Left renal cortex interstitium (tissue), 4 donors: ENCODE measurements around the gene USP40. TPM values are rescaled to one million over a fixed set of nuclear protein-coding genes. Genes with fewer than 3 reads are reported as not detected.

Experiments
- DNase-seq, 4 donors: peaks; one replicate each; pipeline ENCODE4 v3.0.0-alpha.2; 2013; ENCODE audit warnings: low read depth in 4 of 4, low spot score in 2 of 4, missing footprints in 1 of 4
- polyA plus RNA-seq, 4 donors: library from polyadenylated mRNA; unstranded; fragments of 120-200 nt; gene quantifications; one replicate each; pipeline ENCODE4 v1.2.1, GENCODE V29; 2013; ENCODE audit not compliant: insufficient read length in 4 of 4

USP40 gene
- polyA plus RNA-seq, 4 donors, result 40.8 to 58.8 (median 46.3) TPM

- DNase-seq, result no peak
Observed at GRCh38 chr2:233476651-233477547, 89.7 kb downstream of the USP40 start.

GRCh38 chr2:233476063-233476410 lies 90.5 kb downstream of the USP40 start:
- DNase-seq, result no peak

GRCh38 chr2:233474308-233475160 lies 92.0 kb downstream of the USP40 start:
- no peak for DNase-seq

GRCh38 chr2:233473878-233474277 lies 92.7 kb downstream of the USP40 start:
- DNase-seq, result no peak

GRCh38 chr2:233473386-233473791 lies 93.2 kb downstream of the USP40 start:
- DNase-seq, result no peak

GRCh38 chr2:233471291-233472035 lies 95.1 kb downstream of the USP40 start:
- DNase-seq, result no peak

GRCh38 chr2:233470839-233471238 lies 95.7 kb downstream of the USP40 start:
- no peak for DNase-seq

GRCh38 chr2:233470011-233470687 lies 96.4 kb downstream of the USP40 start:
- DNase-seq, result peak in 2 of 4 donors; percentile 23 to 32

GRCh38 chr2:233469261-233470010 lies 97.1 kb downstream of the USP40 start:
- DNase-seq, result no peak

GRCh38 chr2:233468741-233469110 lies 97.9 kb downstream of the USP40 start:
- no peak for DNase-seq

- no peak for DNase-seq
Observed at GRCh38 chr2:233468047-233468740, 98.4 kb downstream of the USP40 start.

- DNase-seq, result no peak
Observed at GRCh38 chr2:233466991-233467603, 99.5 kb downstream of the USP40 start.

- no peak for DNase-seq
Observed at GRCh38 chr2:233464531-233465240, 101.9 kb downstream of the USP40 start.

GRCh38 chr2:233464056-233464455 lies 102.5 kb downstream of the USP40 start:
- DNase-seq, result no peak

- DNase-seq, result no peak
Observed at GRCh38 chr2:233463586-233463985, 103.0 kb downstream of the USP40 start.

GRCh38 chr2:233462826-233463470 lies 103.6 kb downstream of the USP40 start:
- DNase-seq, result no peak

- no peak for DNase-seq
Observed at GRCh38 chr2:233462202-233462785, 104.3 kb downstream of the USP40 start.
